Sciatic nerve (tissue), 2 donors: ENCODE data around the gene NPLOC4. TPM values are rescaled to one million over a fixed set of nuclear protein-coding genes. Genes with fewer than 3 reads are reported as not detected.
"Not testable (repeated sequence)": the region's sequence is repeated elsewhere in the genome, so short reads cannot be mapped to it uniquely, and the experiment has no call there.

Source experiments
- ATAC-seq: fragments of 200-7000 bp; cut with Tn5 transposase; one replicate; pipeline ENCODE4 v1.9.1; 2020; ENCODE audit warnings: mild to moderate bottlenecking, moderate library complexity
- DNase-seq: peaks from one replicate; pipeline ENCODE4 v3.0.0-alpha.2; 2020; ENCODE audit warnings: low spot score
- intact Hi-C: fragments of 100-400 bp; cut with DNase I; formaldehyde crosslinking; loops from one replicate; pipeline ENCODE4 v1.14.2; 2022
- total RNA-seq: library from RNA; stranded (reverse); fragmentation: NEBNext Ultra II Directional; extraction: Animal tissue kit (Norgen Biotek cat#: 25700); gene quantifications from one replicate; pipeline ENCODE4 v1.2.1, GENCODE V29; 2021
- donor health status: DM: no; HTN: no; CAD: no.
- donor health status: DM: no; HTN: no; CAD: no.

NPLOC4 gene
- total RNA-seq, 1 donor from 2014 or later = 82.3 TPM

- intact Hi-C loops = loop anchor here (10.0 kb wide), 1 partner anchor 347 kb away; no protein-coding TSS in a partner anchor
- DNase-seq = no peak
- peak; percentile 86 for ATAC-seq
Observed at GRCh38 chr17:81601525-81602120, 35.3 kb downstream of the NPLOC4 start.

DNA sequence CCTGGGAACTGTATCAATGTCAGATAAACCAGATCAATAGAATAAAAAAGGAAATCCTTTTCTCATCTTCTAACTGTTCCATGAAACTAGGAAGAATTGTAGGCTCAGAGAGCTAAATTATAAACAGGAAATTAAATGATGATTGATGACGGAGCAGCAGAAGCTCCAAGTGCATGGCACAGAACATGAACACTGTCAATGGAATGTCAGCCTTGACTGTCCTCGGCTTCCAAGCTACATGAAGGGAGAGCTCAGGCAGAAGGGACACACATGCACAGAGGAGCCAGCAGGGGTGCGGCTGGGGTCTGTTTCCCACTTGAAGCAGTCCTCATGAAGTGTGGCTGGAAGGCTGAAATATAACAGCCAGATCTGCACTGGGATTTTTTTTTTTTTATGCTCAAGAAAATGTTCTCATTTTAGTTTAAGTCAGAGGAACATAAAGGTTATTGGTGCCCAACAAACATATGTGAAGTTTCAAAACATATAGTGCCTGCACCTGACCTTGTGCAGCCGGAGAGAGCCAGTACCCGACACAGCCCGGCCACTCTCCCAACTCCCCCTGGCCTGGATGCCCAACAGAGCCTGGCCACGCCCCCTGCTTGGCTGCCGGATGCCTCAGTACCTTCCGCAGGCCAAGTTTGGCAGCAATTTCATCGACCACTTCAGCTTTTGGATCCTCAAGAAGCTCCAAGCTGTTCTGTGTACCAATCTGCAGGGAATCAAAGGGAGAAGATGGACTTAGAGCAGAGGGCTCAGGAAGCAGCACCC, 37.0 kb downstream of the NPLOC4 start:
- DNase-seq = no peak
- intact Hi-C loops = loop anchor here (10.0 kb wide), 1 partner anchor 345 kb away; no protein-coding TSS in a partner anchor
- ATAC-seq = no peak

GRCh38 chr17:81593105-81593871, 43.6 kb downstream of the NPLOC4 start:
- DNase-seq = no peak
- ATAC-seq = no peak
- intact Hi-C loops = no loop called here

- intact Hi-C loops = no loop called here
- no peak for ATAC-seq
Observed at GRCh38 chr17:81591971-81592370, 44.9 kb downstream of the NPLOC4 start.

GRCh38 chr17:81590121-81590520, 46.8 kb downstream of the NPLOC4 start:
- intact Hi-C loops = no loop called here
- ATAC-seq = no peak
- no peak for DNase-seq

More at GRCh38 chr17:81591971-81592370, 44.9 kb downstream of the NPLOC4 start:
- no peak for DNase-seq

DNA sequence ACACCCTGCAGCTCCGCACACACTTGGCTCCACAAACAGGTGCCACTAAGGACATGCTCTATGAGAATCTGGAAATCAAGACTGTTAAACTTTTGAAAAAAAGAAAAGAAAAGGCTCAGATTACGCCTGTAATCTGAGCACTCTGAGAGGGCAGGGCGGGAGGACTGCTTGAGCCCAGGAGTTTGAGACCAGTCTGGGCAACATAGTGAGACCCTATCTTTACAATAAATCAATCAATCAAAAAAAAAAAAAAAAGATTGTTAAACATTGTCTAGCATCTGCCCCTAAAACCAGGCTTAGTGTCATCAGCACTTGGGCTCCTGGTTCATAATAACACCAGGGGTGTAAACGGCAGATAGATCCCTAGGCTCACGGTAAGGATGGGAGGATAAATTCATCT, 47.3 kb downstream of the NPLOC4 start:
- intact Hi-C loops = no loop called here
- no peak for DNase-seq
- ATAC-seq = no peak

DNA sequence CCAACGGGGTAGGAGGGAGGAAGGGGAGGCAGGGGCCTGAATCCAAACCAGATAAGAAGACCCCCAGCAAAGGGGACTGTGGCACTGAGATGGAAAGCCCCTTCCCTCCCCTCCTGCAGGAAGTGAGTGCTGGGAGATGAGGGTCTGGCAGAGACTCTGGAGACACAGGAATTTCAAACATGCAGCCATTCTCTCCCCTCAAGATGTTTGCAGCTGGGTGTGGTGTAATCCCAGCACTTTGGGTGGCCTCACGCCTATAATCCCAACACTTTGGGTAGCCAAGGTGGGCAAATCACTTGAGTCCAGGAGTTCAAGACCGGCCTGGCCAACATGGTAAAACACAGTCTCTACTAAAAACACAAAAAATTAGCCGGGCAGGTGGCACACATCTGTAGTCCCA, 50.8 kb downstream of the NPLOC4 start:
- DNase-seq = no peak
- intact Hi-C loops = no loop called here
- ATAC-seq = no peak

DNA sequence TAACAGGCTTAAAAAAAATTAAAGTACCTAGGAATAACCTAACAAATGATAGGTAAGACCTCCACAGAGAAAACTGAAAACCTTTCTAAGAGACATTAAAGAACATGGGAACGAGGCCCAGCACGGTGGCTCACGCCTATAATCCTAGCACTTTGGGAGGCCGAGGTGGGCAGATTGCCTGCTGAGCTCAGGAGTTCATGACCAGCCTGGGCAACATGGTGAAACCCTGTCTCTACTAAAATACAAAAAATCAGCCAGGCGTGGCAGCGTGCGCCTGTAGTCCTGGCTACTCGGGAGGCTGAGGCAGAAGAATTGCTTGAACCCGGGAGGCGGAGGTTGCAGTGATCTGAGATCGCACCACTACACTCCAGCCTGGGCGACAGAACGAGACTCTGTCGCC, 52.1 kb downstream of the NPLOC4 start:
- DNase-seq, intact Hi-C loops, ATAC-seq: not testable (repeated sequence)

- ATAC-seq = peak; percentile 48
- intact Hi-C loops = no loop called here
- DNase-seq = no peak
Observed at GRCh38 chr17:81583589-81584342, 53.1 kb downstream of the NPLOC4 start.

- intact Hi-C loops = no loop called here
- ATAC-seq (peak; percentile 67), DNase-seq (no peak)
Observed at GRCh38 chr17:81582749-81583148, 54.2 kb downstream of the NPLOC4 start.

- no peak for DNase-seq
- intact Hi-C loops = no loop called here
- no peak for ATAC-seq
Observed at GRCh38 chr17:81582341-81582740, 54.6 kb downstream of the NPLOC4 start.

GRCh38 chr17:81581758-81582157, 55.2 kb downstream of the NPLOC4 start:
- ATAC-seq = no peak
- intact Hi-C loops = no loop called here

DNA sequence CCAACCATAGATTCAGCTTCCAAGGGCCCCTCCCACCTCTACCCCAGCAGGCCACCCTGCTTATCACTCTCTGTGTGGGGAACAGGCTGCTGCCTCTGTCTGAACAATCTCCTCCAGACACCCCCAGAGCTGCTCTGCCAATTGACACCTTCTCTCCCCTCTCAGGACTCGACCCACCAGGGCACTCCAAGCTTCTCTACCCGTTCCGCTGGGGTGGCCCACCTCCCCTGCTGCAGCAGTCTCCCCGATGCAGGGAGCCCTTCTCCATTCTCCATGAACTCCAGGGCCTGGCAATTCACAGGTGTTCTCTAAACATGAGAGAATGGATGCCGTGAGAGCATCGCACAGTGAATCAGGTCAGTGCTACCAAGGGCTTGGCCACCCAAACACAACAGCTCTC, 56.4 kb downstream of the NPLOC4 start:
- ATAC-seq = no peak
- intact Hi-C loops = no loop called here
- DNase-seq = no peak

More at GRCh38 chr17:81581758-81582157, 55.2 kb downstream of the NPLOC4 start:
- DNase-seq = no peak

GRCh38 chr17:81579821-81580321, 57.0 kb downstream of the NPLOC4 start:
- intact Hi-C loops = no loop called here
- ATAC-seq = no peak
- DNase-seq = no peak

DNA sequence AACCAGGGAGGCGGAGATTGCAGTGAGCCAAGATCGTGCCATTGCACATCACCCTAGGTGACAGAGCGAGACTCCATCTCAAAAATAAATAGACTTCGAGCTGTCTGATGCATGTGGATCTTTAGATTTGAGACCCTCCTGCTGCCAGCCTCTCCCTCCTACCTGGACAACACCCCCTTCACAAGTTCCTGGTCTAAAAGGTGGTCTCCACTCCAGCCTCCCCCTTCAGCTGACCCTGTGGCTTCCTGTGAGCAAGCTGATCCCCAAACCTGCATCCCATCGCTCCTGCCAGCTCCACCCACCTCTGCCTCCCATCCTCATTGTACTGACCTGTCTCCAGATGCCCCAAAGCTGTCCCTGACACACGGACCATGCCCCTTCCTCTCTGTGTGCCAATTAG, 57.6 kb downstream of the NPLOC4 start:
- DNase-seq (no peak), ATAC-seq (no peak)
- intact Hi-C loops = no loop called here

DNA sequence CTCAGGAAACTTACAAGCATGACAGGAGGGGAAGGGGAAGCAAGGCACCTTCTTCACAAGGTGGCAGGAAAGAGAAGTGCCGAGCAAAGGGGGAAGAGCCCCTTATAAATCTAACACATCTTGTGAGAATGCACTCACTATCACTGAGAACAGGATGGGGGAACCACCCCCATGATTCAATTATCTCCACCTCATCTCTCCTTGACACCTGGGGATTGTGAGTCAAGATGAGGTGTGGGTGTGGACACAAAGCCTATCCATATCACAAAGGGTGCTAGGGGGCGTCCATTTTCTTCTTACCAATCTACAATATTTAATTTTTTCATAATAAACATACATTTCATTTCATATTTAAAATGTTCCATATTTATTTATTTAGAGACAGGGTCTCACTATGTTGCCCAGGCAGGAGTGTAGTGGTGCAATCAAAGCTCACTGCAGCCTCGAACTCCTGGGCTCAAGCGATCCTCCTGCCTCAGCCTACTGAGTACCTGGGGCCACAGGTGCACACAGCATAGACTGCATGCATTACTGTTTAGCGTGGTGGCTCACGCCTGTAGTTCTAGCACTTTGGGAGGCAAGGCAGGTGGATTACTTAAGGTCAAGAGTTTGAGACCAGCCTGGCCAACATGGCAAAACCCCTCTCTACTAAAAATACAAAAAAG, 58.2 kb downstream of the NPLOC4 start:
- ATAC-seq (no peak), DNase-seq (no peak)
- intact Hi-C loops = no loop called here

DNA sequence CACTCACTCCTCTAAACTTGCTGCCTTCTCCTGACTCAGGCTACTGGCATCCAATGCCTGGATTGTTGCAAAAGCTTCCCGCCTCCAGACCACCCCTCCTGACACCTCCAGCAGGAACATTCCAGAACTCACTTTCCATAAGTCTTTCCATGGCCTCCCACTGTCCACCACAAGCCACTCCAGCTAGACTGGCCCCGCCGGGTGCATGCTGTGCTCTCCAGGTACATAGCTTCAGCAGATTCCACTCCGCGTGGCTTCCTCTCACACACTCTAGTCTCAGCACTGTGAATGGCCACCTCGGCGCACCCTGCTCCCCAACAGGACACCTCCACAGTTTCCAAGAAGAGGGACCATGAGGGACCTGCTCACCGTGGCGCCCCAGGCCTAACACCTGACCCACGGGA, 58.9 kb downstream of the NPLOC4 start:
- ATAC-seq (no peak), DNase-seq (no peak)
- intact Hi-C loops = no loop called here

DNA sequence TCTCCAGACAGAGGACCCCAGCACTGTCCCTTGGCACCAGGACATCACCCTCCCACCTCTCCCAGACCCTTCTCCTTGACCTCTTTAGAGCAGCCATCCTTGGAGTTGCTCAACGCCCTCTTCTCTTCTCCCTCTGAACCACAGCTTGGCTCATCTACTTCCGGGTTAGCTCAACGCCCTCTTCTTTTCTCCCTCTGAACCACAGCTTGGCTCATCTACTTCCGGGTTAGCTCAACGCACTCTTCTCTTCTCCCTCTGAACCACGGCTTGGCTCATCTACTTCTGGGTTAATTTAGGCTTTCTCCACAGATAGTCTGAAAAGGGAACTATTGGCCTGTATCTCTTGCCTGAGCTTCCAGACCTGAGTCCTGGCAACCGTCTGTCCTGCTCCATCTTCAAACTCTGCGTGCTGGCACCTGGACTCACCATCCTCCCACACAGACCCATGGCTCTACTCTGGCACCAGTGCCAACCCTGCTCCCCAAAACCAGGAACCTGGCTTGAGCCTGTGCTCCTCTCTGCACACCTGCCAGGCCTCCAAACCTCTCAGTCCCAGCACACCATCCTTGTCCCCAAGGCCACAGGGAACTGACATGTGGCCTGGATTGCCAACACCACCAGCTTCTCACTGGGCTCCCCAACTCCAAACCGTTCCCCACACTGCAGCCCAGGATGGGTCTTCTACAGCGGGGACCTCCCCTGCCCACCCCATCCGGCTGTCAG, 59.5 kb downstream of the NPLOC4 start:
- no peak for DNase-seq
- intact Hi-C loops = no loop called here
- ATAC-seq = peak; percentile 43
